Sigmoid colon (tissue), 4 donors: ENCODE data around the gene SLC25A19.

Experiments
- EP300 ChIP-seq, 4 donors: sonication (generic); formaldehyde crosslinking; IDR thresholded peaks; one replicate each; pipeline ENCODE4 v1.6.1; 2017; ENCODE audit warnings: antibody characterized with exemption in 4 of 4
- POLR2AphosphoS5 ChIP-seq, 4 donors: sonication (generic); formaldehyde crosslinking; IDR thresholded peaks; one replicate each; pipeline ENCODE4 v1.6.1; 2017; ENCODE audit warnings: antibody characterized with exemption in 4 of 4
- TF ChIP-seq, protein P1 (sequence below), 4 experiments: fragments of 450-650 bp in 3 of 4; fragments of 200-600 bp in 1 of 4; IDR thresholded peaks; one replicate each; pipeline ENCODE4 v1.5.1; 2016 to 2019; ENCODE audit warnings: antibody characterized with exemption in 4 of 4, mild to moderate bottlenecking in 3 of 4, moderate library complexity in 2 of 4

DNA sequence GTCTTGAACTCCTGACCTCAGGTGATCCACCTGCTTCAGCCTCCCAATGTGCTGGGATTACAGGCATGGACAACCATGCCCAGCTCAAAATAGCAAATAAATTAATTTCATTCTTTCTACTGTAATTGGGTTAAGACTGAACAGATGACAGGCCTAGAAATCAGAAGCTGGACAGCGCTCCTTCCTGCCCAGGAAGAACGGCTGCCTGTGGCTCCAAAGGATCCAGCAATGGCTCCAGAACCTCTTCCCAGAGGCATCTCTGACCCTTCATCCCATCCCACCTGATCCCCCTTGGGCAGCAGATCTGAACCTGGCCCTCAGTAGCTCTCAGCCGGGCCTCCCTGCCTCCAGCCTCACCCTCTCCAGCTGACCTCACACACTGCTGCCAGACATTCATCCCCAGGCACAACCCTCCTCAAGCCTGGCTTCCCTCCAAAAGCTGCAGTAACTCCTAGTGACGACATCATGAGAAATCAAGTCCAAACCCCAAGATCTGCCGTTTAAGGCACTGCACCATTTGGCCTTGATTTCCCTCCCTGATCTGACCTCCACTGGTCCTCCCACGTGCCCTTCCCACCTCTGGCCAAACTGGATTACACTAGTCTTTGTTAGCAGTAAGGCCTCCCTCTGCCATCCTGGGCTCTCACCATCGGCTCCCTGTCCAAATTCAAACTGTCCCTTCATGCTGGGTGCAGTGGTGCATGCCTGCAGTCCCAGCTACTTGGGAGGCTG is 15.1 kb downstream of the SLC25A19 start:
- TF ChIP-seq, protein P1, sequence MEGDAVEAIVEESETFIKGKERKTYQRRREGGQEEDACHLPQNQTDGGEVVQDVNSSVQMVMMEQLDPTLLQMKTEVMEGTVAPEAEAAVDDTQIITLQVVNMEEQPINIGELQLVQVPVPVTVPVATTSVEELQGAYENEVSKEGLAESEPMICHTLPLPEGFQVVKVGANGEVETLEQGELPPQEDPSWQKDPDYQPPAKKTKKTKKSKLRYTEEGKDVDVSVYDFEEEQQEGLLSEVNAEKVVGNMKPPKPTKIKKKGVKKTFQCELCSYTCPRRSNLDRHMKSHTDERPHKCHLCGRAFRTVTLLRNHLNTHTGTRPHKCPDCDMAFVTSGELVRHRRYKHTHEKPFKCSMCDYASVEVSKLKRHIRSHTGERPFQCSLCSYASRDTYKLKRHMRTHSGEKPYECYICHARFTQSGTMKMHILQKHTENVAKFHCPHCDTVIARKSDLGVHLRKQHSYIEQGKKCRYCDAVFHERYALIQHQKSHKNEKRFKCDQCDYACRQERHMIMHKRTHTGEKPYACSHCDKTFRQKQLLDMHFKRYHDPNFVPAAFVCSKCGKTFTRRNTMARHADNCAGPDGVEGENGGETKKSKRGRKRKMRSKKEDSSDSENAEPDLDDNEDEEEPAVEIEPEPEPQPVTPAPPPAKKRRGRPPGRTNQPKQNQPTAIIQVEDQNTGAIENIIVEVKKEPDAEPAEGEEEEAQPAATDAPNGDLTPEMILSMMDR (IDR thresholded peaks at IDR 0.05) = no peak
- TF ChIP-seq POLR2AphosphoS5 (IDR thresholded peaks at IDR 0.05) = no peak
- no peak for TF ChIP-seq EP300 (IDR thresholded peaks at IDR 0.05)
